ENCODE measurements around the gene FHL1. TPM values are rescaled to one million over a fixed set of nuclear protein-coding genes. Genes with fewer than 3 reads are reported as not detected.
"Not testable (repeated sequence)": the region's sequence is repeated elsewhere in the genome, so short reads cannot be mapped to it uniquely, and the experiment has no call there.

FHL1 gene
- total RNA-seq, 1 experiment from 2014 or later = 14.1 TPM

- DNase-seq (ENCODE audit: extremely low read depth, low read depth) = no peak
These were observed 59.6 kb downstream of the FHL1 start for GRCh38 chrX:136206916-136207315.

GRCh38 chrX:136207546-136207945, 60.2 kb downstream of the FHL1 start:
- no peak for DNase-seq (ENCODE audit: extremely low read depth, low read depth)

GRCh38 chrX:136209016-136209738, 61.8 kb downstream of the FHL1 start:
- peak; percentile 44 for DNase-seq (ENCODE audit: extremely low read depth, low read depth)

- DNase-seq (ENCODE audit: extremely low read depth, low read depth) = no peak
These were observed 62.4 kb downstream of the FHL1 start for GRCh38 chrX:136209751-136210150.

- DNase-seq (ENCODE audit: extremely low read depth, low read depth) = no peak
These were observed 62.9 kb downstream of the FHL1 start for GRCh38 chrX:136210243-136210642.

GRCh38 chrX:136210806-136211205, 63.5 kb downstream of the FHL1 start:
- no peak for DNase-seq (ENCODE audit: extremely low read depth, low read depth)

GRCh38 chrX:136211766-136212556, 64.6 kb downstream of the FHL1 start:
- DNase-seq (ENCODE audit: extremely low read depth, low read depth) = no peak

GRCh38 chrX:136212557-136213111, 65.3 kb downstream of the FHL1 start:
- no peak for DNase-seq (ENCODE audit: extremely low read depth, low read depth)

- DNase-seq (ENCODE audit: extremely low read depth, low read depth) = no peak
These were observed 67.2 kb downstream of the FHL1 start for GRCh38 chrX:136214551-136214950.

- no peak for DNase-seq (ENCODE audit: extremely low read depth, low read depth)
These were observed 68.2 kb downstream of the FHL1 start for GRCh38 chrX:136215559-136215958.

- DNase-seq (ENCODE audit: extremely low read depth, low read depth) = no peak
These were observed 72.6 kb downstream of the FHL1 start for GRCh38 chrX:136219893-136220292.

- DNase-seq (ENCODE audit: extremely low read depth, low read depth) = no peak
These were observed 73.2 kb downstream of the FHL1 start for GRCh38 chrX:136220540-136220939.

- DNase-seq (ENCODE audit: extremely low read depth, low read depth) = no peak
These were observed 73.6 kb downstream of the FHL1 start for GRCh38 chrX:136220951-136221350.

GRCh38 chrX:136221851-136222513, 74.6 kb downstream of the FHL1 start:
- no peak for DNase-seq (ENCODE audit: extremely low read depth, low read depth)

- no peak for DNase-seq (ENCODE audit: extremely low read depth, low read depth)
These were observed 79.7 kb downstream of the FHL1 start for GRCh38 chrX:136227074-136227473.

- DNase-seq (ENCODE audit: extremely low read depth, low read depth) = no peak
These were observed 80.9 kb downstream of the FHL1 start for GRCh38 chrX:136227948-136228838.

GRCh38 chrX:136228839-136229207, 81.5 kb downstream of the FHL1 start:
- DNase-seq (ENCODE audit: extremely low read depth, low read depth) = no peak

GRCh38 chrX:136237074-136237473, 89.7 kb downstream of the FHL1 start:
- DNase-seq (ENCODE audit: extremely low read depth, low read depth) = no peak

- not testable (repeated sequence) for DNase-seq (ENCODE audit: extremely low read depth, low read depth)
These were observed 90.5 kb downstream of the FHL1 start for GRCh38 chrX:136237849-136238248.

- no peak for DNase-seq (ENCODE audit: extremely low read depth, low read depth)
These were observed 98.9 kb downstream of the FHL1 start for GRCh38 chrX:136246201-136246600.

Measured in NCI-H460 (cell line).